Cardiac muscle cell (in vitro differentiated cells and primary cell): ENCODE results near the gene NXPH4. TPM values are rescaled to one million over a fixed set of nuclear protein-coding genes. Genes with fewer than 3 reads are reported as not detected.
A peak's percentile ranks its signal among the peaks of the same experiment; 100 is the strongest.

Experiments
- DNase-seq, 2 donors: peaks; one replicate each; pipeline versions ENCODE4 v3.0.0 to v3.0.0-alpha.2; 2010 to 2017; ENCODE audit warnings: low read depth in 1 of 2, low spot score in 1 of 2
- H3K27ac ChIP-seq: fragments of 200-600 bp; sonication (generic); 2 replicates; pipeline ENCODE4 v1.5.1; 2016
- H3K27me3 ChIP-seq: fragments of 200-600 bp; sonication (generic); 2 replicates; pipeline ENCODE4 v1.6.0; 2016; ENCODE audit warnings: control low read depth
- H3K36me3 ChIP-seq: fragments of 200-600 bp; sonication (generic); 2 replicates; pipeline ENCODE4 v1.5.1; 2016; ENCODE audit warnings: control low read depth
- H3K4me1 ChIP-seq: fragments of 200-600 bp; sonication (generic); 2 replicates; pipeline ENCODE4 v1.8.1; 2017; ENCODE audit warnings: low read depth, mild to moderate bottlenecking, mixed run types
- H3K4me3 ChIP-seq: fragments of 200-600 bp; sonication (generic); 2 replicates; pipeline ENCODE4 v1.5.1; 2016; ENCODE audit warnings: mild to moderate bottlenecking
- H3K9me3 ChIP-seq: fragments of 200-600 bp; sonication (generic); 2 replicates; pipeline ENCODE4 v1.5.1; 2017; ENCODE audit warnings: low read depth, mild to moderate bottlenecking, control low read depth
- polyA plus RNA-seq: library from polyadenylated mRNA; unstranded; fragments of >200 nt; fragmentation: Nextera tagmentation; extraction: Ambion mirVana; gene quantifications from 2 replicates; pipeline ENCODE4 v1.2.1, GENCODE V29; 2016
- total RNA-seq: library from RNA; depleted of rRNA; stranded (reverse); fragments of >200 nt; gene quantifications from 2 replicates; pipeline ENCODE4 v1.2.3, GENCODE V29; 2016
- TF ChIP-seq, protein P1 (sequence below): IDR thresholded peaks from 2 replicates; pipeline ENCODE4 v1.5.1; 2012; ENCODE audit warnings: low read depth, mild to moderate bottlenecking, low read length

The NXPH4 gene
- total and polyA plus RNA-seq, 2 experiments from 2014 or later: 0.61 to 0.80 TPM

DNA sequence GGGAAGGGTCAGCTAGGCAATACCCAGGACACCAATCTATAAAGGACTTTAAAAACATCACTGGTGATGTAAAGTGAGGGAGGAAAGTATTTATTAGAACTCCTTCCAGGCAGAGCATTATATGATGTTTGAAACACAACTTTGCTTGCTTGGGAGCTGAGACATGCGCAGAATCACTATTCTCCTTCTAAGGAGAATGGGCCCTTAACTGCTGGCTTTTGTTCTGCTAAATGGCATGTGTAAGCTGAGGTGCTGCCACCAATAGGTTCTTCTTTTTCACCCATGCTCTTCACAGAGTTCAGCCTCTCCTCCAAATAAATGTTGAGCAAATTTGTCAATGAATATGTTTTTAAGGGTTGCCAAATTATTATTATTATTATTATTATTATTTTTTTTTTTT, 30.4 kb downstream of the NXPH4 start:
- DNase-seq: no peak
- no peaks in the 10 kb centered on the region for H3K9me3 ChIP-seq
- peaks cover 13% of the 10 kb centered on the region for H3K4me1 ChIP-seq
- no peaks in the 10 kb centered on the region for H3K36me3 ChIP-seq
- H3K27me3 ChIP-seq: peaks cover 15% of the 10 kb centered on the region
- no peak overlapping the region for H3K4me3 ChIP-seq
- H3K27ac ChIP-seq: no peak overlapping the region
- TF ChIP-seq, protein P1, sequence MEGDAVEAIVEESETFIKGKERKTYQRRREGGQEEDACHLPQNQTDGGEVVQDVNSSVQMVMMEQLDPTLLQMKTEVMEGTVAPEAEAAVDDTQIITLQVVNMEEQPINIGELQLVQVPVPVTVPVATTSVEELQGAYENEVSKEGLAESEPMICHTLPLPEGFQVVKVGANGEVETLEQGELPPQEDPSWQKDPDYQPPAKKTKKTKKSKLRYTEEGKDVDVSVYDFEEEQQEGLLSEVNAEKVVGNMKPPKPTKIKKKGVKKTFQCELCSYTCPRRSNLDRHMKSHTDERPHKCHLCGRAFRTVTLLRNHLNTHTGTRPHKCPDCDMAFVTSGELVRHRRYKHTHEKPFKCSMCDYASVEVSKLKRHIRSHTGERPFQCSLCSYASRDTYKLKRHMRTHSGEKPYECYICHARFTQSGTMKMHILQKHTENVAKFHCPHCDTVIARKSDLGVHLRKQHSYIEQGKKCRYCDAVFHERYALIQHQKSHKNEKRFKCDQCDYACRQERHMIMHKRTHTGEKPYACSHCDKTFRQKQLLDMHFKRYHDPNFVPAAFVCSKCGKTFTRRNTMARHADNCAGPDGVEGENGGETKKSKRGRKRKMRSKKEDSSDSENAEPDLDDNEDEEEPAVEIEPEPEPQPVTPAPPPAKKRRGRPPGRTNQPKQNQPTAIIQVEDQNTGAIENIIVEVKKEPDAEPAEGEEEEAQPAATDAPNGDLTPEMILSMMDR: no peak

DNA sequence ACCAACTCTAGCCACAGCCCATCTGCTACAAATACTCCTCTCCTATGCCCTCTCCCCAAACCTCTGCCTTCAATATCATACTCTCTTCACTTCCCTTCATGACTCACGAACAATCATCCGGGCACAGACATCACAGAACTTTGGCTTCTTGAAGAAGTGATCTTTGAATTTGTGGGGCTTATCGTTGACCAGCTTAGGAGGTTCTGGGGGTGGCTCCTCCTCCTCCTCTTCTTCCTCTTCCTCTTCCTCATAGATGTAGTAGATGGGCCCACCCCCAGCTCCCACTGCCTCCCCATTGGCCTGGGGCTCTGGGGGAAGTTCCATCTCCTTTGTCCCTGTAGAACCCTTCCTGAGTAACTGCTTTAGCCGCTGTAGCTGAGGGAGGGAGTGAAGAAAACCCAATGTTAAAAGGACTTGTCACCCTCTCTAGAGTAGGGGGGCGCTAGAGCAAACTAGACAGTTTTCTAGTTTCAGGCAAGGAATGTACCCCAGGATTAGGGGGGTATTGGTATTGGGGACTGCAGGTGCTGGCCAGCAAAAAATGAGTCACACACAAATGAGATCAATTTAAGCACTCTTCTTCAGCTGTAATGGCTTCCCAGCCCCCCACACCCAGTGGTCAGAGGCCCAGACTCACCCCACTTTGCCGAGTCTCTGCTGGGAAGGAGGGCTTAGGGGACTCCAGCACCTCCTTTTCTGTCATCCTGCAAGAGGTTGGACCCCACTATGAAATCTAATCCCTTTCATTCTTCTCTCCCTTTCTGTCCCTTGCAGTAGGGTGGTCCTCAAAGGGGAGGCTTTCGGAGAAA, 32.5 kb downstream of the NXPH4 start:
- TF ChIP-seq, protein P1: no peak
- Histone ChIP-seq H3K27ac (no peak overlapping the region), H3K27me3 (no peaks in the 10 kb centered on the region), H3K9me3 (no peaks in the 10 kb centered on the region), H3K4me3 (no peak overlapping the region), H3K4me1 (peaks cover 13% of the 10 kb centered on the region), H3K36me3 (no peaks in the 10 kb centered on the region)
- no peak for DNase-seq

DNA sequence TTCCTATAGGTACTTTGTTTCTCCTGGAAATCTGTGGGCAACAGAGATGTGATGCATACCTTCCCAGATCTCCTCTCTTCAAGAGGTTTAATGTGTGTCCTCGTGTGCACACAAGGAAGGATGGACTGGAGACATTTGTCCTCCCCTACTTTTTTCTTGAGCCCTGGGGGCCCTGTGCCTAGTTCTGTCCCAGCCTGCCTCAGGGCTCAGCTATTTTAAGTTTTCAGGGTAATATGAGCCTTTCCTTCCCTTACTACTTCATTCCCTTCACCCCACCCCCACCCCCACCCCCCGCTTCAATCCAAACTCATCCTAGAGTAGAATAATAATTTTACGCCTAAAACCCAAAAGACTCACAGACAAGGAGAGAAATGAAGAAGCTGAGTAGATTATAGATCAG, 33.9 kb downstream of the NXPH4 start:
- no peak for DNase-seq
- H3K4me3 ChIP-seq: no peak overlapping the region
- peak overlapping the region; percentile 59 for H3K27ac ChIP-seq
- H3K9me3 ChIP-seq: no peaks in the 10 kb centered on the region
- TF ChIP-seq, protein P1: no peak
- no peaks in the 10 kb centered on the region for H3K27me3 ChIP-seq
- no peaks in the 10 kb centered on the region for H3K36me3 ChIP-seq
- H3K4me1 ChIP-seq: peaks cover 13% of the 10 kb centered on the region

DNA sequence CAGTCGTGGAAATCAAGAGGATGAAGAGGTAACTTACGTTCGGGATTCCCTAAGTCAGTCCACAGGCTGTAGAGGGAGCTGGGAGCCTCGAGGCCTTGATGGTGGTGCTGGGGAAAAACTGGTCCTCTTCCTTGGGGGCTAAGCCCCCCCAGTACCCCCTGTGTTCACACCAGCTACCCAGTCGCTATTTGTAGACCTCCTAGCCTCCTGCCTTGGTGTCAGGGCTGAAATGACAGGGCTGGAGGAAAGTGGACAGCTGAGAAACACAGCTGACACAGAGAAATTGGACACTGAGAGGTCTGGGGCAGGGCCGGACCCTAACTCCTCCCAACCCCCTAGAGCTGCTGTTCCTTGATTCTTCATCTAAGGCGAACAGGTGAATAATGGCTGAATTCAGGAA, 34.4 kb downstream of the NXPH4 start, which contains the start of gene STAC3:
Gene STAC3 (minus strand): TSS at position 232 of the 400 bp plus-strand sequence. CDS start 1,551 bp downstream, outside the sequence.
- Histone ChIP-seq H3K36me3 (no peaks in the 10 kb centered on the region), H3K27ac (peak within 1 kb of the TSS; percentile 59), H3K4me1 (peaks cover 13% of the 10 kb centered on the region), H3K4me3 (no peak within 1 kb of the TSS), H3K27me3 (no peaks in the 10 kb centered on the region), H3K9me3 (no peaks in the 10 kb centered on the region)
- TF ChIP-seq, protein P1: no peak
- DNase-seq: no peak

DNA sequence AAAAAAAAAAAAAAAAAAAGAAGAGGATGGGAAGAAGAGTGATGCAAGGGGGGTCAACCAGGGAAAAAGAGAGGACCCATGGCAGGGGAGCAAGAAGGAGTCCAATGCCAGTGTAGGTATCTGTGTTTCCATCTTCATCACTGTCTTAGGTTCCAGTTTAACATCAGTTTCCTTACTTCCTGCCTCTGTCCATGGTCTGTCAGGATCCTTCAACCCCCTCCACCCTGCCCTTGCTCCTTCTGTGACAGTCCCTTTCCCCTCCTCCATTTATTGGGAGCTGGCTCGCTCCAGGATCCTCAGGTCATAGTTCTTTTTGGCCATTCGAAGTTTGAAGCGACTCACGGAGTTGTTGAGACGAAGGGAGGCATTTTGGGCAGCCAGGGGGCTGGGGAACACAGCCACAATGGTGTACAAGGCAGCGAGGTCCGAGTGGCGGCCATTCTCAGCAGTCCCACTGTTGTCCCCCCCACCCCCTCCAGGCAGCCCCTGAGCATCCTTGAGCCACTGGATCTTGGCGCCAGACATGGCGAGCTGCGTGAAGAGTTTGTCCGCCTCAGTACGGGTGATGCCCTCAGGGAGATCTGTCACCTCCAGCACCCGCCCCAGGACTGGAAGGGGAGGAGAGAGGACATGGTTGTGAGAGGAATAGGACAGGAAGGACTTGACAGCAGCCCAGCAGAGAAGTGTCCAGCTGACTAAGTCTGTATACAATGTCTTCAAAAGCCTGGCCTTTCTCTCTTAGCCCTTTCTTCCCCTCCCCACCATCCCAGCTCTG, 38.1 kb downstream of the NXPH4 start:
- Histone ChIP-seq H3K4me3 (no peak overlapping the region), H3K4me1 (peaks cover 13% of the 10 kb centered on the region), H3K9me3 (no peaks in the 10 kb centered on the region), H3K27me3 (no peaks in the 10 kb centered on the region), H3K27ac (no peak overlapping the region), H3K36me3 (peaks cover 19% of the 10 kb centered on the region)
- TF ChIP-seq, protein P1: no peak
- no peak for DNase-seq
